ENCODE measurements around the gene ARHGEF19. TPM values are rescaled to one million over a fixed set of nuclear protein-coding genes. Genes with fewer than 3 reads are reported as not detected.

ARHGEF19 gene
- total and polyA plus RNA-seq, 9 of the 15 experiments (the other 6 are each of a cell fraction or from before 2014, with no cell fraction given), result 0.73 to 21.0 (median 5.2) TPM

DNA sequence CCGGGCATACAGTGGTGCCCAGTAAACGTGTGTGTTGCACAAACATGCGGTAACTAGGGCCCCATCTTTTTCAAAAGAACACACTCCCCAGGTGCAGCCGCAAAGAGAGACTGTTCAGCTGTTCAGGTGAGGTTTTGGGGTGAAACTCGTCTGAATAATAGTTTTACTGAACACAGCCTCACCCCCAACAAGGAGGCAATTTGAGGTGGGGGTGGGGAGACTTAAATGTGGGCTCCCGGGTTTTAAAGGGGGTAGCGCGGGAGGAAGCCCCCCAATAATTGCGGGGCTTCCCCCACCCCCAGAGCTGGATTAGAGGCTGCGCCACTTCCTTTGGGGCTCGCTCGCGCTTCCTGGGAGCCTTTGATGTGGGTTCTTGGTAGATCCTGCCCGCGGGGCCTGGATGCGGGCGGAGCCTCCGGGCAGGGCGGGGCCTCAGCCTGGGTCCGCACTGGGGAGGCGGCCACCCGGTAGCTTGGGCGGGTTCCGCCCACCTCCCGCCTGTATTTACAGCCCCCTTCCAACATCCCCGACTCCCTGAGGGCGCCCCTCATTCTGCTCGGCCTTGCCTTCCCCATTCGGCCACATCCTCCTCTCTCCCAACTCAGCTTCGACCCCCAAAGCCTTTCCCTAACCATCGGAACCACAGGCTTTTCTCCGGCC is 50.2 kb downstream of the ARHGEF19 start (continued):
- TF ChIP-seq ZNF449 (CRISPR knock-in tag; IDR thresholded peaks at IDR 0.05) (no peak), HOMEZ (CRISPR knock-in tag; IDR thresholded peaks at IDR 0.05) (no peak), POLR2AphosphoS5 (IDR thresholded peaks at IDR 0.05; ENCODE audit: control insufficient read depth, insufficient read depth, low read depth, low read length) (0 out of 2 replicates have a peak, but pooled peaks have one; percentile 30), SMARCE1 (IDR thresholded peaks at IDR 0.05) (peak; percentile 44; the same call in 1 of the 2 replicates), ETV5 (CRISPR knock-in tag; IDR thresholded peaks at IDR 0.05; ENCODE audit: low read depth) (peak; percentile 80), MGA (IDR thresholded peaks at IDR 0.05) (no peak), ZNF511 (CRISPR knock-in tag; IDR thresholded peaks at IDR 0.05) (no peak), NEUROD1 (IDR thresholded peaks at IDR 0.05; ENCODE audit: borderline replicate concordance, low read depth, low read length, partially characterized antibody) (no peak), ELF2 (CRISPR knock-in tag; IDR thresholded peaks at IDR 0.05) (no peak)
- TF ChIP-seq, protein P1, sequence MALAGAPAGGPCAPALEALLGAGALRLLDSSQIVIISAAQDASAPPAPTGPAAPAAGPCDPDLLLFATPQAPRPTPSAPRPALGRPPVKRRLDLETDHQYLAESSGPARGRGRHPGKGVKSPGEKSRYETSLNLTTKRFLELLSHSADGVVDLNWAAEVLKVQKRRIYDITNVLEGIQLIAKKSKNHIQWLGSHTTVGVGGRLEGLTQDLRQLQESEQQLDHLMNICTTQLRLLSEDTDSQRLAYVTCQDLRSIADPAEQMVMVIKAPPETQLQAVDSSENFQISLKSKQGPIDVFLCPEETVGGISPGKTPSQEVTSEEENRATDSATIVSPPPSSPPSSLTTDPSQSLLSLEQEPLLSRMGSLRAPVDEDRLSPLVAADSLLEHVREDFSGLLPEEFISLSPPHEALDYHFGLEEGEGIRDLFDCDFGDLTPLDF (CRISPR knock-in tag; IDR thresholded peaks at IDR 0.05), result no peak

All from K562 (cell line).